ENCODE data around the gene ANO1. TPM values are rescaled to one million over a fixed set of nuclear protein-coding genes. Genes with fewer than 3 reads are reported as not detected.

The ANO1 gene
- polyA plus RNA-seq, 1 donor (not counting 4 experiments of a cell fraction or from before 2014, with no cell fraction given), result 45.2 TPM

GRCh38 chr11:70063555-70063954, 14.6 kb upstream of the ANO1 start:
- H2AFZ ChIP-seq (ENCODE audit: control insufficient read depth, low read length), result no peak overlapping the region
- no peak for TF ChIP-seq EZH2 (IDR thresholded peaks at IDR 0.05; ENCODE audit: low read length)

GRCh38 chr11:70064008-70064725, 13.9 kb upstream of the ANO1 start:
- TF ChIP-seq EZH2 (IDR thresholded peaks at IDR 0.05; ENCODE audit: low read length), result no peak
- TF ChIP-seq, protein P1, sequence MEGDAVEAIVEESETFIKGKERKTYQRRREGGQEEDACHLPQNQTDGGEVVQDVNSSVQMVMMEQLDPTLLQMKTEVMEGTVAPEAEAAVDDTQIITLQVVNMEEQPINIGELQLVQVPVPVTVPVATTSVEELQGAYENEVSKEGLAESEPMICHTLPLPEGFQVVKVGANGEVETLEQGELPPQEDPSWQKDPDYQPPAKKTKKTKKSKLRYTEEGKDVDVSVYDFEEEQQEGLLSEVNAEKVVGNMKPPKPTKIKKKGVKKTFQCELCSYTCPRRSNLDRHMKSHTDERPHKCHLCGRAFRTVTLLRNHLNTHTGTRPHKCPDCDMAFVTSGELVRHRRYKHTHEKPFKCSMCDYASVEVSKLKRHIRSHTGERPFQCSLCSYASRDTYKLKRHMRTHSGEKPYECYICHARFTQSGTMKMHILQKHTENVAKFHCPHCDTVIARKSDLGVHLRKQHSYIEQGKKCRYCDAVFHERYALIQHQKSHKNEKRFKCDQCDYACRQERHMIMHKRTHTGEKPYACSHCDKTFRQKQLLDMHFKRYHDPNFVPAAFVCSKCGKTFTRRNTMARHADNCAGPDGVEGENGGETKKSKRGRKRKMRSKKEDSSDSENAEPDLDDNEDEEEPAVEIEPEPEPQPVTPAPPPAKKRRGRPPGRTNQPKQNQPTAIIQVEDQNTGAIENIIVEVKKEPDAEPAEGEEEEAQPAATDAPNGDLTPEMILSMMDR (optimal IDR thresholded peaks at IDR 0.05 in 1 of 3, IDR thresholded peaks at IDR 0.05 in 1 of 3, conservative IDR thresholded peaks at IDR 0.05 in 1 of 3; ENCODE audit: extremely low read depth in 1 of 3, insufficient read depth in 2 of 3, low read length in 3 of 3), result no peak
- Histone ChIP-seq H3K79me2 (ENCODE audit: control insufficient read depth, insufficient read depth, low read length) (no peaks in the 10 kb centered on the region), H3K9me1 (ENCODE audit: control insufficient read depth, extremely low read depth, insufficient read depth, low read length) (no peaks in the 10 kb centered on the region), H4K20me1 (ENCODE audit: control insufficient read depth, extremely low read depth, insufficient read depth, low read length) (no peaks in the 10 kb centered on the region), H3K9me3 (ENCODE audit: control insufficient read depth, low read depth, low read length) (no peaks in the 10 kb centered on the region), H3K36me3 (ENCODE audit: control insufficient read depth in 2 of 2, extremely low read depth in 1 of 2, insufficient read depth in 2 of 2, low read length in 2 of 2) (no peaks in the 10 kb centered on the region), H3K9ac (ENCODE audit: control insufficient read depth, extremely low read depth, insufficient read depth, low read length) (peak overlapping the region; percentile 63), H3K4me3 (ENCODE audit: control insufficient read depth in 2 of 3, extremely low read depth in 1 of 3, insufficient read depth in 2 of 3, low read depth in 1 of 3, low read length in 3 of 3) (peak overlapping the region in 1 of 3 experiments; percentile 26), H3K4me1 (ENCODE audit: control insufficient read depth, extremely low read depth, insufficient read depth, low read length) (peaks cover 29% of the 10 kb centered on the region), H2AFZ (ENCODE audit: control insufficient read depth, low read length) (no peak overlapping the region), H3K4me2 (ENCODE audit: control insufficient read depth, extremely low read depth, insufficient read depth, low read depth, low read length) (peak overlapping the region; percentile 69), H3K27ac (ENCODE audit: control insufficient read depth, insufficient read depth, low read length) (peak overlapping the region; percentile 80), H3K27me3 (ENCODE audit: control insufficient read depth, extremely low read depth, insufficient read depth, low read length) (no peaks in the 10 kb centered on the region)
- DNase-seq (ENCODE audit: low read depth, low spot score) (no peak), FAIRE-seq (no peak)
- dilution Hi-C loops (cut with MboI; ENCODE audit: extremely low pct_ligation_motif_present, low sequenced_read_pairs), result no loop called here

More at GRCh38 chr11:70063555-70063954, 14.6 kb upstream of the ANO1 start:
- Histone ChIP-seq H3K9me3 (ENCODE audit: control insufficient read depth, low read depth, low read length) (no peaks in the 10 kb centered on the region), H3K27me3 (ENCODE audit: control insufficient read depth, extremely low read depth, insufficient read depth, low read length) (no peaks in the 10 kb centered on the region), H3K4me2 (ENCODE audit: control insufficient read depth, extremely low read depth, insufficient read depth, low read depth, low read length) (peak overlapping the region; percentile 69), H3K9me1 (ENCODE audit: control insufficient read depth, extremely low read depth, insufficient read depth, low read length) (no peaks in the 10 kb centered on the region), H3K27ac (ENCODE audit: control insufficient read depth, insufficient read depth, low read length) (peak overlapping the region; percentile 80), H3K4me1 (ENCODE audit: control insufficient read depth, extremely low read depth, insufficient read depth, low read length) (peaks cover 29% of the 10 kb centered on the region), H3K36me3 (ENCODE audit: control insufficient read depth in 2 of 2, extremely low read depth in 1 of 2, insufficient read depth in 2 of 2, low read length in 2 of 2) (no peaks in the 10 kb centered on the region), H4K20me1 (ENCODE audit: control insufficient read depth, extremely low read depth, insufficient read depth, low read length) (no peaks in the 10 kb centered on the region), H3K4me3 (ENCODE audit: control insufficient read depth in 2 of 3, extremely low read depth in 1 of 3, insufficient read depth in 2 of 3, low read depth in 1 of 3, low read length in 3 of 3) (peak overlapping the region in 2 of 3 experiments; percentile 14 to 26), H3K9ac (ENCODE audit: control insufficient read depth, extremely low read depth, insufficient read depth, low read length) (peak overlapping the region; percentile 63), H3K79me2 (ENCODE audit: control insufficient read depth, insufficient read depth, low read length) (no peaks in the 10 kb centered on the region)
- FAIRE-seq, result peak; percentile 94
- peak; percentile 77 for DNase-seq (ENCODE audit: low read depth, low spot score)
- dilution Hi-C loops (cut with MboI; ENCODE audit: extremely low pct_ligation_motif_present, low sequenced_read_pairs), result no loop called here

All from keratinocyte (primary cell).